BE2C (cell line): ENCODE data around the gene PAGE2B.
"Not testable (repeated sequence)": the region's sequence is repeated elsewhere in the genome, so short reads cannot be mapped to it uniquely, and the experiment has no call there.

ENCODE experiments used
- DNase-seq: peaks from one replicate; pipeline ENCODE4 v3.0.0-alpha.2; 2020
- H3K27me3 ChIP-seq: fragments of 250-450 bp; sonication (Bioruptor Pico); 2 replicates; pipeline ENCODE4 v1.5.1; 2020; ENCODE audit warnings: mild to moderate bottlenecking
- H3K36me3 ChIP-seq: fragments of 250-450 bp; sonication (Bioruptor Pico); 2 replicates; pipeline ENCODE4 v1.5.1; 2020; ENCODE audit warnings: mild to moderate bottlenecking
- H3K4me1 ChIP-seq: fragments of 250-450 bp; sonication (Bioruptor Pico); 2 replicates; pipeline ENCODE4 v1.5.1; 2020
- H3K4me3 ChIP-seq: 2 replicates; pipeline ENCODE4 v1.5.1; 2011; ENCODE audit warnings: low read depth, low read length
- H3K9me3 ChIP-seq: fragments of 250-450 bp; sonication (Bioruptor Pico); 2 replicates; pipeline ENCODE4 v1.5.1; 2020
- TF ChIP-seq, protein P1 (sequence below): IDR thresholded peaks from 2 replicates; pipeline ENCODE4 v1.5.1; 2012; ENCODE audit warnings: mild to moderate bottlenecking, low read depth, low read length

Gene PAGE2B

GRCh38 chrX:55057675-55058249, 17.1 kb upstream of the PAGE2B start:
- H3K4me3 ChIP-seq: peak overlapping the region; percentile 32
- peak; percentile 24 for DNase-seq

GRCh38 chrX:55067180-55067579, 7.7 kb upstream of the PAGE2B start:
- DNase-seq, H3K9me3 ChIP-seq, H3K27me3 ChIP-seq, H3K36me3 ChIP-seq, H3K4me1 ChIP-seq, H3K4me3 ChIP-seq: not testable (repeated sequence)

More at GRCh38 chrX:55057675-55058249, 17.1 kb upstream of the PAGE2B start:
- no peaks in the 10 kb centered on the region for H3K9me3 ChIP-seq
- TF ChIP-seq, protein P1, sequence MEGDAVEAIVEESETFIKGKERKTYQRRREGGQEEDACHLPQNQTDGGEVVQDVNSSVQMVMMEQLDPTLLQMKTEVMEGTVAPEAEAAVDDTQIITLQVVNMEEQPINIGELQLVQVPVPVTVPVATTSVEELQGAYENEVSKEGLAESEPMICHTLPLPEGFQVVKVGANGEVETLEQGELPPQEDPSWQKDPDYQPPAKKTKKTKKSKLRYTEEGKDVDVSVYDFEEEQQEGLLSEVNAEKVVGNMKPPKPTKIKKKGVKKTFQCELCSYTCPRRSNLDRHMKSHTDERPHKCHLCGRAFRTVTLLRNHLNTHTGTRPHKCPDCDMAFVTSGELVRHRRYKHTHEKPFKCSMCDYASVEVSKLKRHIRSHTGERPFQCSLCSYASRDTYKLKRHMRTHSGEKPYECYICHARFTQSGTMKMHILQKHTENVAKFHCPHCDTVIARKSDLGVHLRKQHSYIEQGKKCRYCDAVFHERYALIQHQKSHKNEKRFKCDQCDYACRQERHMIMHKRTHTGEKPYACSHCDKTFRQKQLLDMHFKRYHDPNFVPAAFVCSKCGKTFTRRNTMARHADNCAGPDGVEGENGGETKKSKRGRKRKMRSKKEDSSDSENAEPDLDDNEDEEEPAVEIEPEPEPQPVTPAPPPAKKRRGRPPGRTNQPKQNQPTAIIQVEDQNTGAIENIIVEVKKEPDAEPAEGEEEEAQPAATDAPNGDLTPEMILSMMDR: peak; percentile 72
- H3K36me3 ChIP-seq: no peaks in the 10 kb centered on the region
- H3K27me3 ChIP-seq: no peaks in the 10 kb centered on the region
- H3K4me1 ChIP-seq: no peaks in the 10 kb centered on the region

DNA sequence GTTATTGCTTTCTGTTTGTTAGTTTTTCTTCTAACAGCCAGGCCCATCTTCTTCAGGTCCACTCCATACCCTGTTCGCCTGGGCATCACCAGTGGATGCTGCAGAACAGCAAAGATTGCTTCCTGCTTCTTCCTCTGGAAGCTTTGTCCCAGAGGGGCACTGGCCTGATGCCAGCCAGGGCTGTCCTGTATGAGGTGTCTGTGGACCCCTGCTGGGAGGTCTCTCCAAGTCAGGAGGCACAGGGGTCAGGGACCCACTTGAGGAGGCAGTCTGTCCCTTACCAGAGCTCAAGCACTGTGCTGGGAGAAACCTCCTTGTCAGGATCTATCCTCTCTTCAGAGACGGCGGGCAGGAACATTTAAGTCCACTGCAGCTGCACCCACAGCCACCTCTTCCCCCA, 2.5 kb upstream of the PAGE2B start:
- no peaks in the 10 kb centered on the region for H3K9me3 ChIP-seq
- H3K4me3 ChIP-seq: no peak overlapping the region
- H3K27me3 ChIP-seq: no peaks in the 10 kb centered on the region
- no peaks in the 10 kb centered on the region for H3K4me1 ChIP-seq
- DNase-seq: no peak
- TF ChIP-seq, protein P1: no peak
- no peaks in the 10 kb centered on the region for H3K36me3 ChIP-seq

- no peak for DNase-seq
- no peaks in the 10 kb centered on the region for H3K4me1 ChIP-seq
- no peaks in the 10 kb centered on the region for H3K9me3 ChIP-seq
- no peaks in the 10 kb centered on the region for H3K27me3 ChIP-seq
- no peaks in the 10 kb centered on the region for H3K36me3 ChIP-seq
- H3K4me3 ChIP-seq: no peak within 1 kb of the TSS
- TF ChIP-seq, protein P1: no peak
Measured at GRCh38 chrX:55088795-55089489, 14.1 kb downstream of the PAGE2B start, which contains the start of gene PAGE2. Gene PAGE2, plus strand, starts transcription at chrX:55089018. Its CDS starts 1,003 bp downstream, at chrX:55090021.

GRCh38 chrX:55098691-55099090, 23.9 kb downstream of the PAGE2B start:
- Histone ChIP-seq H3K4me1 (no peaks in the 10 kb centered on the region), H3K9me3 (no peaks in the 10 kb centered on the region), H3K4me3 (no peak overlapping the region), H3K27me3 (no peaks in the 10 kb centered on the region), H3K36me3 (no peaks in the 10 kb centered on the region)
- TF ChIP-seq, protein P1: no peak
- no peak for DNase-seq

GRCh38 chrX:55099162-55099561, 24.3 kb downstream of the PAGE2B start:
- Histone ChIP-seq H3K4me3 (no peak overlapping the region), H3K9me3 (no peaks in the 10 kb centered on the region), H3K4me1 (no peaks in the 10 kb centered on the region), H3K36me3 (no peaks in the 10 kb centered on the region), H3K27me3 (no peaks in the 10 kb centered on the region)
- TF ChIP-seq, protein P1: no peak
- DNase-seq: no peak
